NCI-H748 (cell line): ENCODE measurements around the gene LRP5.

Experiments
- DNase-seq: peaks from one replicate; lab custom pipeline; 2025; ENCODE audit not compliant: unreplicated experiment; lab: John Stamatoyannopoulos, UW

The LRP5 gene

DNA sequence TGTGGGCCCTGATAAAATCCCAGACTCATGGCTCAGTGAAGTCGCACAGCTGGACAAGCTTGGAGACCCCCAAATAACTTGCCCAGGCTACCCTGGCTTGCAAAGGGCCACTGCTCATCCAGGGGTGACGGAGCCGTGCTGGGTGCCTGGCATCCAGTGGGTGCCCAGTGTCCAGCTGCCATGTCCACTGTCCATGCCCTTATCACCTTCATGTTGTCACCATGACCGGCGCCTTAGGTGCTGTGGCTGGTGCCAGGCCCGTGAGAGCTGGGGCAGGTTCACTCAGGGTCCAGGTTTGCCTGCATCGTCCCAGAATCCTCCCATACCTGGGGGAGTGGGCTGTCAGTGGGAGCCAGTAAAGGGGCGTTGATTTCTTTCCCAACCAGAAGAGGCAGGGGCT is 57.4 kb downstream of the LRP5 start:
- no peak for DNase-seq

DNA sequence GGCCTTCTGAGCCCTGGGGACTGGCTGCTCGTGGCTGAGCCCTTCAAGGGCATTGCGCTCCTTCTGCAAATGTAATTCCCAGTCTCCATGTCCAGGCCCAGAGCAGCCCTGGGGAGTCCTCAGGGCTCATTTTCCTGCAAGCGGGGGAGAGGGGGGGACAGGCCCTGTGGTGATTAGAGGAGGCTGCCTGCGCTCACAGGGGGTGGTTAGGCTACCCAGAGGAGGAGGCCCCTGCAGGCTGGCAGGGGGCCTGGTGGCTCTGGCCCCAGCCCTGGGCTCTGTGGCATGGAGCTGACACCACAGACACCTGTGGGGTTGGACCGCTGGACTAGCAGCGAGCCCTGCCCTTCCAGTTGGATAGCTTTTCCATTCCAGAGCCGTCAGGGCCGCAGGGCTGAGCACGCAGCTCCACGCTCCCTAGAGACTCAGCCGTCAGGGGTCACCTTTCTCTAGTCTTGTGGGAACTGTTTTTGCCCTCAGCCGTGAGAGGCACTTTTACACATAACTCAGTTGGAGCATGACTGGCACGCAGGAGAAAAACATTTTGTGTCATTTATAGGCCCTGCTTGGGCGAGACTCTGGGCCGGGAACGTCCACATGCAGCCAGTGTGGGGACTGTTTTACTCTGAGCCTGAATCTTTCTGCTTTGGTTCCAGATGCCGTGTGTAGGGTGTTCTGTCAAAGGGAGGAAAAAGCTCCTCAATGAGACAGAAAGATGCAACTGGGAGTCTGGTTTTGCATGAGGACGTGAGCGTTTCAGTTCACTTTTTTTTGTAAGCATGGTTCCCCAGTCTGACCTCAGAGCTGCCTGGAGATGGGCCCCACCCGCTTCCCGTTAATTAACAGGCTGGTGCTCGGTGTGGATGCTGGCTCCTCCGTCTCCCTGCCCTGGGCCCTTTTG is 58.1 kb downstream of the LRP5 start:
- DNase-seq, result no peak

DNA sequence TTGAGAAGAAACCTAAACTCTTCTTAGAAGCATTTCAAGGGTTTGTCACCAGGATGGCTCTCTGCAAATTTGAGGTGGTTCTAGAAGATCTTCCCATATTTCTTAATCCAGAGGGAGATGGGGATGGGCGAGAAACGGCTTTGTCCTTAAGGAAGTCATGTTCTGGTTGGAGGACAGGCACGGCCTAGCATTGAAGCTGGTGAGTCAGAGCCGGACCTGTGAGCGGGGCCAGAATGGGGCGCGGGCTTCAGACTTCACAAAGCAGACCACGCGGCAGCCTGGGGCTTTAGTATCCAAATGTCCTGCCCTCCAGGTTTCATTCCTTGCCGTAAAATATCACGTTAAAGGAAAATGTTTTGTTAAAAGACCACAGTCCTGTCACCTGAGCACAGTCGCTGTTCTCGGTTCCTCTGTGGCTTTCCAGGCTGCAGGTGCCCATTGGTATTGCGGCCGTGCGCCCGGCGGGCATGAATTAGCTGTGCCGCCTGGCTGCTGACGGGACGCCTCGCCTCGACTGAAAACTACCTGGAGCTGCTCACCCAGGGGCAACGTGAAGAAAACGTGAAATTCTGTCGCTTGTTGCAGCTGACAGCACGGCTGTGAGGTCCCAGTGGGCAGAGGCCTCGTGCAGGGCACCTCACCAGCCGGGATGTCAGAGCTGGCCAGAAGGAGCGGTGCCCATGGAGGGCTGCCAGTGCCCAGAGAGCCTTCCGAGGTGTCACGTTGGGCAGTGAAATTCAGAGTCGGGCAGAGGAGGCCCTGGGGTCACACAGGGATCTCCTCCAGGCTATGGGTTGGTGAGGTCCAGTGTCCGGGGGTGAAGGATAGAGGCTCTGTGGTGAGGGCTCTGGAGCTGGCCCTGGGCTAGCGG is 59.0 kb downstream of the LRP5 start:
- DNase-seq, result no peak

DNA sequence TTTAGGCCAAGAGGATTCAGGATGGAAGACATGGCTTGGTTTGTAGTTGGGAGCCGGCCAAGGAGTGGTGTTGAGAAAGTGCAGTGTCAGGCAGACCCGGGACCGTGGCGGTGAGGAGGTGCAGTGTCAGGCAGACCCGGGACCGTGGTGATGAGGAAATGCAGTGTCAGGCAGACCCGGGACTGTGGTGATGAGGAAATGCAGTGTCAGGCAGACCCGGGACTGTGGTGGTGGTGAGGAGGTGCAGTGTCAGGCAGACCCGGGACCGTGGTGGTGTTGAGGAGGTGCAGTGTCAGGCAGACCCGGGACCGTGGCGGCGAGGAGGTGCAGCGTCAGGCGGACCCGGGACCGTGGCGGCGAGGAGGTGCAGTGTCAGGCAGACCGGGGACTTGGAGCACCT is 59.7 kb downstream of the LRP5 start:
- DNase-seq, result no peak

DNA sequence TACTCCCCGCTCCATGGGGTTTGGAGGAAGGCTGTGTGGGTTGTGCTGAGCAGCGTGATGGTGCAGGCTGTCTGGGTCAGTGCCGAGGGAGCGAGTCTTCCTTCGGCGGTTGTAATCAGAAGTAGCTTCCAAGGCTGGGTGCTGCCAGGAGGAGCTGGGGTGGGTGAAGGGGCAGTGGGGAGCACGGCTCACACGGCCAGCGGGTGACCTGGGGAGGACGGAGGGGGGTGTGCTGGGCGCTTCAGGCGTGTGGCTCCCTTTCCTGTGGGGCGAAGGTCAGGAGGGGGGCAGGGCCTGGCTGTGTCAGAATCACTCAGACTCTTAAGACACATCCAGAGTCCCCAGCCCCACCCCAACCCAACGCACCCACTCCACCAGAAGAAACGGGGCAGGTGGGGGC is 60.2 kb downstream of the LRP5 start:
- no peak for DNase-seq

DNA sequence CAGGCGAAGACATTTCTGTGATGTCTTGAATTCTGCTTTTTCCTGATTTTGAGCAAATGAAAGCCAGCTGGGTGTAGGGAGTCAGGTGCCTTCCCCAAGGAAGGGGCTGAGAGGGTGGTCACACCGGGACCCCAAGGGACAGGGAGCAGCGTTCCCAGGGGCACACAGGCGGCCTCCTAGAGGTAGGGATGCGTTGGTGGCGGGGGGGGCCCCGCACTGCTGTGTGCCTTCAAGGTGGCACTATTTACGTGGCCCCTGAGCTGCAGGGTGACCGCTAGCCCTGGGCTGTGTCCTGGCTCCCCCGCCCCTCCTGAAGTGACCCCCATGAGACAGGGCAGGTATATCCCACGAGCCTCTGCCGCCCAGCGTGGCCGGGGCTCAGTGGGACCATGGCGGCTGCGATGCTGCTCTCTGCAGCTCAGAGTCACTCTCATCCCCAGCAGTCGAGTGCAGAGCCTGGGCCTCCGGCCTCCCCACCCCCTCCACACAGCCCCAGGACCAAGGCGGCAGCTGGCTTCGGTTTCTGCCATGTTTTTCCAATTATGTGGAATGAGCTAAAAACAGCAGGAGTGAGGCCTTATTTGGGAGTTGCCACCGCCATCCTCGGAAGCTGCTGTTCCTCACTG is 60.9 kb downstream of the LRP5 start:
- DNase-seq, result no peak

DNA sequence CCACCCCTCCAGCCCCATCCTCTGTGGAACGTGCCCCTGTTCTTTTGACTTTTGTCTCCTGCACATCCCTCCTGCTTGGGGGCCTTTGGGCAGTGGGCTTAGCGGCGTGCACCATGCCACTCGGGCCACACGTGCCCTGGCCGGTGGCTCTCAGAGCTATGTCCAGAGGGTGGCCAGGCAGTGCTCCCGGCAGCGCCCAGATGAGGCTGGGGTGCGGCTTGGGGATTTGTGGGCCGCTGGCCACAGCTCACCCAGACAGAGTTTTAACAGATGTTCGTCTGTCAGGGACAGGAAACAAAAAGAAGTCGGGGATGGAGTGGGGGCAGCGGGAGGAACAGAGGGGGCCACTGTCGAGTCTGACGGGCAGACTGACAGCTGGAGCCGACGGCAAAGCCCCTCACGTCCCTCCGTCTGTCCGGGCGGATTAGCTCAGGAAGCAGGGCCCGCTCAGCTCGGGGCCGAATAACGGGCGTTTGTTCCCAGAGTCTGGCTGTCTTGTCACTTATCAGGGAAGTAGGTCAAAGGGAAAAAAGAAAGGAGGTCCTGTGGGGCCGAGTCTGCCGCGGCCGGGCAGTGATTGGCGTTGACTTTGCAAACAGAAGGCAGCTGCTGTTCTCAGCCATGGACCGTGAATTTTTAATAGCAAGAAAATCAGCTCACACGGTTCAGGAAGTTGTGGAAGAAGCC is 61.6 kb downstream of the LRP5 start:
- DNase-seq, result no peak

DNA sequence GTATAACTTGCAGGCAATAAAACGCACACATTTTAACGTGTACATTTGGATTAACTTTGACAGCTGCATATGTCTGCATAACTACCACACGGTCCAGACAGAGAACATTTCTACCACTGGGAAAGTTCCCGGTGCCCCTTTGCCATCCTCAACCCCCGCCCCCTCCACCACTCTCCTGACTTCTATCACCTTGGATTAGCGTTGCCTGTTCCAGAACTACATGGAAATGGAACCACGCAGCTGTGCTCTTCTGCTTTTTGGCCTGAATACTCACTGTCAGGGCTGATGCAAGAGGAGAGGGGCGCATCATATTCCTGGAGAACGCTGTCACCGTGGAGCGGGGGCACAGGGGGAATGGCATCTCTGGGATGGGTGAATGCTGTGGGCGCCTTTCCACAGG is 62.1 kb downstream of the LRP5 start:
- DNase-seq, result no peak

DNA sequence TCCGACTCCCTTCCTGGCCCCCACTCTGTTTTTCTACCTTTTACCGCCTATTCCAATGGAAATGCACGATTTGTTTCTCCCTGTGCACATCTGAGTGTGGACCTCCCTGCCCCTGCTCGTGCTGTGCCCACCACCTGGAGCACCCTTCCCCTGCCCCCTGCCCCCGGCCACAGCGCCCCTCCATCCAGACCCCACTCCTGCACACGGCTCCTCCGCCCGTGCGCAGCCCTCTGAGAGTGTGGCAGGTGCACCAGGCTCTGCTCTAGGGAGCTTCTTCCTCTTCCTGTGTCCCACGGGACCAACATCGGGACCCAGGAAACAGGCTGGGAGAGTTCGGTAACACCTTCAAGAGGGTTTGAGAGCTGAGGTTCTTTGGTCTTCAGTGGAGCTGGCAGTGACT is 62.9 kb downstream of the LRP5 start:
- no peak for DNase-seq

DNA sequence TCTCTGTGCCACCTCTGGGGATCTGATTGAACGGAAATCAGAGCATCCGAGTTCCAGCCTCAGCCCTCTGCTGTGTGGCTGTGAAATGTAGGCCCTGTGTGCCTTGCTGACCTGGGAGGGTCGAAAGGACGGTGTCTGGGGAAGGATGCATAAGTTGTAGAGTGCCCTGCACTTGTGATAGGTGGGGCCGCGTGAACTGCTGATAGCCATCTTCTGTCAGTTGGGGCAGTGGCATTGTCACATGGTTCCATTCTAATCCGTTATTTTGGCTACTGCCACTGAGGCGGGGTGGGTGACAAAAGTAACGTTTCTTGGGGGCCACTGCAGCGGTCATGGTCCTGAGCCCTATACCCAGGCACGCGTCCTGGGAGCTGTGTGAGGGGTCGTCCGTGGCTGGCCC is 63.4 kb downstream of the LRP5 start:
- DNase-seq, result no peak

DNA sequence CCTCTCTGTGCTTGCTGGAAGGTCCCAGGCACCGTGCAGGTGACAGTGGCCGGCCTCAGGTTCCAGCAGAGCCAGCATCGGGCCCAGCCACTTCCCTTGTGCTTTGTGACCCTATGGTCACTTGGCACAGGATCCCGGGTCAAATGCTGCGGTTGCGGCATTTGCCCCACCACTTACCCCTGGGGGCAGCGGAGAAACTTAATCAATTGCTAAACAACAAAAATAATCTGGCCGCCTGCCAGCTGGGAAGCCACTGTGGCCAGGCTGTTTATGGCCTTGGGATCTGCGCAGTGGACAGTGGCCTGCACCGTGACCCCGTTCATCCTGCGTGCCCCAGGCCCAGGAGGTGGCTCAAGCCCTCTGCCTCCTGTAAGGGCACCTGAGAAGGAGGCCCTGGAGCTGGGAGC is 65.0 kb downstream of the LRP5 start:
- DNase-seq, result no peak

DNA sequence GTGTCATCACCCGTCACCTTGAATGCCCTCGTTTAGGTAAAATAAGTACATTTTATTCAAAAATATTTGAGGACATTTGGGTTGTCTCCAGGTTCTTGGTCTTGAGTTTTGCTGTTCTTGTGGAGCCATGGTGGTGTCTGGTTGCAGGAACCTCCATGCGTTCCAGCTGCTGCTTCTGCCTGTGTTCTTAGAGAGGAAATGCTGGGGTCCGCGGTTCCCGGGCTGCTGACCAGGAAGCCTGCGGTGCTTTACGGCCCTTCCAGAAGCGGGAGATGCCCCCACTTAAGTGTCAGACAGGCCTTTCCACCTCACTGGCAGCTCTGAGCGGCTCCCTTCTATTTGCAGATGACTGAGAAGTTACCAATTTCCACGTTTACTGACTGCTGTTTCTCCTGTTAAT is 66.8 kb downstream of the LRP5 start:
- DNase-seq, result no peak

DNA sequence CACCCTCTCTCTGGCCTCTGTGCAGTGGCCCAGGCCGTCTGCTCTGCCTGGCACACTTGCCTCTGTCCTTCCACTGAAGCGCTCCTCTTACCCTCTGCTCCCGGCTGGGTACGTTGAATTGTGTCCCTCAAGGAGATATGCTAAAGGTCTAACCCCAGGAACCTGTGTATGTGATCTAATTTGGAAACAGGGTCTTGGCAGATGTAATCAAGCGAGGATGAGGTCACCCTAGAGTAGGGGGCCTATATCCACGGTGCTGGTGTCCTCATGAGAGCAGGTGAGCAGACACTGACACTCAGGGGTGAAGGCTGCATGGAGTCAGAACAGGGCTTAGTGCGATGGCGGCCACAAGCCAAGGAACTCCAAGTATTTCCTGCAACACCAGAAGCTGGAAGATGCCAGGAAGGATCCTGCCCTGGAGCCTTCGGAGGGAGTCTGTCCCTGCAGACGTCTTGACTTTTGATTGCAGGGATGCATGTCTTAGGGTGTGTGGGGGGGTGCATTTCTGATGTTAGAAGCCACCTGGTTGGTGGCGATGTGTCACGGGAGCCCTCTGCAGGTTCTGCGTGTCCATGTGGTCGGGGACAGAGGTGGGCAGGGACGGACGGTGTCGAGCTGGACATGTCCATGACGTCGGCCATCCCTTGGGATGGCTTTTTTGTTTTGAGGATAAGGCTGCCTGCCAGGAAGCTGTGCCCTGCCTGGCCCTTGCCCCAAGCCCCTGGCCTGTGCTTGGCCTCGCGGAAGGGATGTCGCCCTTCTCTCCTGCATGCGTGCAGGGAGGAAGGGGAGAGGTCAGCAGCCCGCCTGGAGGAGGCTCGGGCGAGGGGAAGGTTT is 68.6 kb downstream of the LRP5 start:
- no peak for DNase-seq

DNA sequence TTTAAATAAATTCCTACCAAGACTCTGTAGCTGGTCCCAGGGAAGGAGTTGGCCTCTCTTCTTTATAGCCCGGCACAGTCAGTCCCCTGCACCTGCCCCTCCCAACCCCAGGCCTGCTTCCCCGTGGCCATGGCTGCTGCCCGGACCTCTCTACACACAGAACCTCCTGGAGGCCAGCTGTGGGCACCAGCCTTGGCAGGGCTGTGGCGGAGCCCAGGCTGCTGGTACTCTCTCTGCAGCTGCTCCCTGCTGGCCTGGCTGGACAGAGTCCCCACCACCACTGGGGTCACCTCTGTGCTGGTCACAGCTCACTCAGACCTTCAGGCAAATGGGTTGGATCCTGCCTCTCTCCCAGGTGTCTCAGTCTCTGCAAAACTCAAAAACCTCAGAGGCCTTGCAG is 69.3 kb downstream of the LRP5 start:
- no peak for DNase-seq

DNA sequence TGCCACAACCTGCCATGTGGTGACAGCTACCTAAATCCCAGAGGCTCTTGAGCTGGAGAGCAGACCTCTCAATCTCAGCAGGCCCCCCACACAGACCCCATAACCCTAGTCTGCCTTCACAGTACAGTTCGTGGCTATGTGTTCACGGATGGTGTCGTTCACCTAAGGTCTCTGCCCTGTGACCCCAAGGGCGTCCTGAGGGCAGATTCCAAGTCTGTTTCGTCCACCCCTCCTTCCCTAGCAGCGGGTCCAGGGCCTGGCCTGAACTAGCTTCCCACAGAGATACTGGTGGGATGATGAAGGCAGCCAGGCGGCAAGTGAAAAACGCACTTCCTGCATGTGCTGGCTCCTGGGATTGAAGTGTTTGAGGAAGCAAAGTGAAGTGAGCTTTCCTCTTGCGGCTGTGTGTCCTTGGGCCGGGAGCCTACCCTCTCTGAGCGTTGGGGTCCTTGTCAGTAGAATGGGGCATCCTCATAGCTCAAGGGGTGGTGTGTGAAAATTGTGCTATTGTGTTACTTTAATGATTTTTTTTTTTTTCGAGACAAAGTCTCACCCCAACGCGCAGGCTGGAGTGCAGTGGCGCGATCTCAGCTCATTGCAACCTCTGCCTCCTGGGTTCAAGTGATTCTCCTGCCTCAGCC is 70.1 kb downstream of the LRP5 start:
- DNase-seq, result no peak

DNA sequence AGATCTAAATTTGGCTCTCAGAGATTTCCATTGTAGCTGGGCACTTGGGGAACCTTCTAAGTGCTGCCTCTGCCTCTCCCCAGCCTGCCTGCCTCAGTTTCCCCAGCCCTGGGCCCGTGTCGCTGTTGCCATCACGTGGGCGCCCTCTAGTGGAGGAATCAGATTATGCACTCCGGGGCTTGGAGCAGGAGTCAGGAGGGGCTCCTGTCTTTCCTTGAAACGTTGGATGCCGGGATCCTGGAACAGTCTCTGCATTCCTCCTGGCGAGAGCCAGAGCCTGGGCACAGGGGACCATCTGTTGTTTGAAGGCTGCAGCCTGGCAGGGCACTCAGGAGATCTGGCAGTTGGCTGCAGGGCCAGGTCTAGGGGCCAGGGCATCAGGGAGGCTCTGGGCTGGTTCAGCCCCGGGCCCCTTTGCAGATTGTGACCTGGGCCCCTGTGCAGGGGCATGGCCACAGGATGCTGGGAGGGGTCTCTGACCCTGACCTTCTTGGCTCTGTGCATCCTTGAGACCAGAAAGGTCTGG is 71.6 kb downstream of the LRP5 start:
- DNase-seq, result peak; percentile 33

DNA sequence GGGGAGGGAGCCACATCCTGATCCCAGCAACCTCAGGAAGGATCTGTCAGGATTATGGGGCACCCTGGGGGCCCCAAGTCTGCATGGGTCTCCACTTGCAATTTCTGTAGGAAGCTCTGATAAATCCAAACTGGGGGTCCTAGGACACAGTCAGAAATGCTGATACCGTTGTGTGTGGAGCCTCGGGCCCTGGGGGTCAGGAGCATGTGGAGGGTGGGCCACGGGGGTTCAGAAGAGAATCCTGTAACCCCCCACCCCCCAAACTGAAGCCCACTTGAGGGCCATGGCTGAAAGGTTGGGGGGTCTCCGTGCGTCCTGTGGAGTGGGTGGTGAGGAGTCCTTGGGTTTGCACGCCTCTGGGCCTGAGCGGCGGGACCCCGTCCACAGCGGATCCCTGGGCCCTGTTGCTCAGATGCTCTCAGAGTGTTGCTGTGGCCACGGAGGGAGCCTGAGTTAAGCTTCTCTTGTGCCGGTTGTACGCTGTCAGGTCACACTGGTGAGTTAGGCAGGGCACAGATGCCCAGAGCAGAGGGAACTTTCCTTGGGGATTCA is 72.2 kb downstream of the LRP5 start:
- no peak for DNase-seq

DNA sequence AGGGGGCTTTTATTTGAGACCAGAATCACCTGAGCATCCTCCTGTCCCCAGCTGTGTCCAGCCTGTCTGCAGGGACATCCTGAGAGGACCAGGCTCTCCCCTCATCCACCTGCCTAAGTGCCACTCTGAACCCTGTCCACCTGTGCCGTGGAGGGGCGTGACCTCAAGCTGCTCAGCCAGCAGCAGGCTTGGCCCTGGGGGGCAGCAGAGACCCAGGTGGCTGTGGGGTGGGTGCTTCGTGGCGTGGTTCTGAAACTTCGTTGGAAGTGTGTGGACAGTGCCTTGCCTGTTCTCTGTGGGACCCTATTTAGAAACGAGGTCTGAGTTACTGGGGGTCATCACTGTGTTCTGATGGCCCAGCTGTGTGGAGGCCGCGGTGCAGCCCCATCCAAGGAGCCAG is 72.7 kb downstream of the LRP5 start:
- no peak for DNase-seq

DNA sequence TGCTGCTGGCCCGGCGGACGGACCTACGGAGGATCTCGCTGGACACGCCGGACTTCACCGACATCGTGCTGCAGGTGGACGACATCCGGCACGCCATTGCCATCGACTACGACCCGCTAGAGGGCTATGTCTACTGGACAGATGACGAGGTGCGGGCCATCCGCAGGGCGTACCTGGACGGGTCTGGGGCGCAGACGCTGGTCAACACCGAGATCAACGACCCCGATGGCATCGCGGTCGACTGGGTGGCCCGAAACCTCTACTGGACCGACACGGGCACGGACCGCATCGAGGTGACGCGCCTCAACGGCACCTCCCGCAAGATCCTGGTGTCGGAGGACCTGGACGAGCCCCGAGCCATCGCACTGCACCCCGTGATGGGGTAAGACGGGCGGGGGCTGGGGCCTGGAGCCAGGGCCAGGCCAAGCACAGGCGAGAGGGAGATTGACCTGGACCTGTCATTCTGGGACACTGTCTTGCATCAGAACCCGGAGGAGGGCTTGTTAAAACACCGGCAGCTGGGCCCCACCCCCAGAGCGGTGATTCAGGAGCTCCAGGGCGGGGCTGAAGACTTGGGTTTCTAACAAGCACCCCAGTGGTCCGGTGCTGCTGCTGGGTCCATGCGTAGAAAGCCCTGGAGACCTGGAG is 74.1 kb downstream of the LRP5 start:
- no peak for DNase-seq
